PC-3 (cell line): ENCODE measurements around the gene PEPD. TPM values are rescaled to one million over a fixed set of nuclear protein-coding genes. Genes with fewer than 3 reads are reported as not detected.

Experiments used
- ATAC-seq: fragments of 200-7000 bp; cut with Tn5 transposase; 2 replicates; pipeline ENCODE4 v1.9.1; 2020; ENCODE audit warnings: mild to moderate bottlenecking, moderate library complexity
- BruUV-seq: library from RNA; stranded (reverse); fragments of 400-500 nt; replicated peaks from 2 replicates; lab custom pipeline; 2021; lab: Mats Ljungman, UMichigan
- CTCF ChIA-PET: fragments of 300-600 bp; sonication (Branson Sonifier 250); formaldehyde crosslinking; loops from one replicate; lab custom pipeline; 2022; ENCODE audit warnings: antibody characterized with exemption; lab: Charles Lee
- POLR2A ChIA-PET: fragments of 300-600 bp; sonication (Branson Sonifier 250); formaldehyde crosslinking; loops from one replicate; lab custom pipeline; 2022; ENCODE audit warnings: antibody characterized with exemption; ENCODE audit not compliant: unreplicated experiment; lab: Charles Lee
- DNase-seq: peaks from one replicate; pipeline ENCODE4 v3.0.0-alpha.2; 2015
- H2AFZ ChIP-seq: fragments of 300-600 bp; sonication (generic); 2 replicates; pipeline ENCODE4 v1.6.0; 2016; ENCODE audit warnings: antibody characterized with exemption, low read length
- H3F3A ChIP-seq: fragments of 300-600 bp; sonication (generic); one replicate; pipeline ENCODE4 v1.6.0; 2017; ENCODE audit warnings: antibody characterized with exemption, low read length, control low read depth, mild to moderate bottlenecking; ENCODE audit not compliant: unreplicated experiment
- H3K27ac ChIP-seq: fragments of 300-600 bp; sonication (generic); 2 replicates; pipeline ENCODE4 v1.5.1; 2016; ENCODE audit warnings: mild to moderate bottlenecking, low read length
- H3K27me3 ChIP-seq: fragments of 300-600 bp; sonication (generic); 2 replicates; pipeline ENCODE4 v1.6.1; 2016; ENCODE audit warnings: low read length, mixed read lengths
- H3K36me3 ChIP-seq: fragments of 300-600 bp; sonication (generic); 2 replicates; pipeline ENCODE4 v1.6.1; 2016; ENCODE audit warnings: low read depth, mixed run types, low read length, mixed read lengths
- H3K4me1 ChIP-seq: fragments of 300-600 bp; sonication (generic); 2 replicates; pipeline ENCODE4 v1.5.1; 2016; ENCODE audit warnings: low read length; ENCODE audit not compliant: insufficient read depth
- H3K4me2 ChIP-seq: fragments of 300-600 bp; sonication (generic); 2 replicates; pipeline ENCODE4 v1.6.0; 2016; ENCODE audit warnings: low read length
- H3K4me3 ChIP-seq: fragments of 300-600 bp; sonication (generic); 2 replicates; pipeline ENCODE4 v1.5.1; 2016; ENCODE audit warnings: mild to moderate bottlenecking, low read length, mixed read lengths
- H3K79me2 ChIP-seq: fragments of 300-600 bp; sonication (generic); 2 replicates; pipeline ENCODE4 v1.6.1; 2017; ENCODE audit warnings: low read length, mixed read lengths
- H3K9ac ChIP-seq: fragments of 300-600 bp; sonication (generic); 2 replicates; pipeline ENCODE4 v1.6.0; 2016; ENCODE audit warnings: mild to moderate bottlenecking, low read length
- H3K9me2 ChIP-seq: fragments of 300-600 bp; sonication (generic); replicated peaks from 2 replicates; pipeline ENCODE4 v1.6.1; 2016; ENCODE audit warnings: mixed run types, low read length, mixed read lengths
- H3K9me3 ChIP-seq: fragments of 300-600 bp; sonication (generic); 2 replicates; pipeline ENCODE4 v1.6.1; 2016; ENCODE audit warnings: low read length, mixed read lengths
- H4K20me1 ChIP-seq: fragments of 300-600 bp; sonication (generic); 2 replicates; pipeline ENCODE4 v1.6.1; 2016; ENCODE audit warnings: low read length, mixed read lengths
- EZH2 ChIP-seq: fragments of 300-600 bp; sonication (generic); IDR thresholded peaks from one replicate; pipeline ENCODE4 v1.6.1; 2017; ENCODE audit warnings: antibody characterized with exemption, mild to moderate bottlenecking, low read length; ENCODE audit not compliant: unreplicated experiment
- EZH2phosphoT487 ChIP-seq: fragments of 300-600 bp; sonication (generic); IDR thresholded peaks from 2 replicates; pipeline ENCODE4 v1.6.1; 2018; ENCODE audit warnings: mild to moderate bottlenecking, antibody characterized with exemption, low read length, borderline replicate concordance
- intact Hi-C: fragments of 100-400 bp; cut with micrococcal nuclease; formaldehyde crosslinking; loops from 2 replicates; pipeline ENCODE4 v1.9.0; 2023
- total RNA-seq: library from RNA; depleted of rRNA; stranded (reverse); fragments of >200 nt; gene quantifications from 2 replicates; pipeline ENCODE4 v1.2.3, GENCODE V29; 2014
- TF ChIP-seq, protein P1 (sequence below): fragments of 300-600 bp; sonication (generic); conservative IDR thresholded peaks from 2 replicates; pipeline ENCODE4 v1.5.1; 2017; ENCODE audit warnings: antibody characterized with exemption, low read depth, mild to moderate bottlenecking, low read length

The PEPD gene
- total RNA-seq, 1 experiment from 2014 or later: 53.4 TPM

GRCh38 chr19:33535226-33535625, 13.6 kb upstream of the PEPD start:
- no peaks in the 10 kb centered on the region for H4K20me1 ChIP-seq
- no TSS peak for BruUV-seq
- H3K4me2 ChIP-seq: no peak overlapping the region
- H3K27ac ChIP-seq: no peak overlapping the region
- no peaks in the 10 kb centered on the region for H3K9me3 ChIP-seq
- H3K79me2 ChIP-seq: no peaks in the 10 kb centered on the region
- no peak overlapping the region for H3K9ac ChIP-seq
- H3K9me2 ChIP-seq: no peaks in the 10 kb centered on the region
- H3K4me3 ChIP-seq: no peak overlapping the region
- H3K36me3 ChIP-seq: no peaks in the 10 kb centered on the region
- ATAC-seq (no peak), DNase-seq (no peak)
- CTCF ChIA-PET: no interaction called here
- H3F3A ChIP-seq: no peaks in the 10 kb centered on the region
- H3K4me1 ChIP-seq: no peaks in the 10 kb centered on the region
- H3K27me3 ChIP-seq: 0 out of 2 replicates have a peak, but pooled peaks cover 3% of the 10 kb centered on the region
- POLR2A ChIA-PET: no interaction called here
- TF ChIP-seq EZH2phosphoT487 (no peak), EZH2 (no peak)
- TF ChIP-seq, protein P1, sequence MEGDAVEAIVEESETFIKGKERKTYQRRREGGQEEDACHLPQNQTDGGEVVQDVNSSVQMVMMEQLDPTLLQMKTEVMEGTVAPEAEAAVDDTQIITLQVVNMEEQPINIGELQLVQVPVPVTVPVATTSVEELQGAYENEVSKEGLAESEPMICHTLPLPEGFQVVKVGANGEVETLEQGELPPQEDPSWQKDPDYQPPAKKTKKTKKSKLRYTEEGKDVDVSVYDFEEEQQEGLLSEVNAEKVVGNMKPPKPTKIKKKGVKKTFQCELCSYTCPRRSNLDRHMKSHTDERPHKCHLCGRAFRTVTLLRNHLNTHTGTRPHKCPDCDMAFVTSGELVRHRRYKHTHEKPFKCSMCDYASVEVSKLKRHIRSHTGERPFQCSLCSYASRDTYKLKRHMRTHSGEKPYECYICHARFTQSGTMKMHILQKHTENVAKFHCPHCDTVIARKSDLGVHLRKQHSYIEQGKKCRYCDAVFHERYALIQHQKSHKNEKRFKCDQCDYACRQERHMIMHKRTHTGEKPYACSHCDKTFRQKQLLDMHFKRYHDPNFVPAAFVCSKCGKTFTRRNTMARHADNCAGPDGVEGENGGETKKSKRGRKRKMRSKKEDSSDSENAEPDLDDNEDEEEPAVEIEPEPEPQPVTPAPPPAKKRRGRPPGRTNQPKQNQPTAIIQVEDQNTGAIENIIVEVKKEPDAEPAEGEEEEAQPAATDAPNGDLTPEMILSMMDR: no peak
- intact Hi-C loops: no loop called here
- H2AFZ ChIP-seq: no peak overlapping the region

- Histone ChIP-seq H3K27ac (no peak overlapping the region), H3K9me3 (no peaks in the 10 kb centered on the region), H3K36me3 (no peaks in the 10 kb centered on the region), H3F3A (no peaks in the 10 kb centered on the region), H3K9me2 (no peaks in the 10 kb centered on the region), H2AFZ (no peak overlapping the region), H3K9ac (no peak overlapping the region), H3K4me3 (no peak overlapping the region), H3K79me2 (no peaks in the 10 kb centered on the region), H3K4me2 (no peak overlapping the region), H3K27me3 (0 out of 2 replicates have a peak, but pooled peaks cover 3% of the 10 kb centered on the region), H4K20me1 (no peaks in the 10 kb centered on the region), H3K4me1 (no peaks in the 10 kb centered on the region)
- no TSS peak for BruUV-seq
- CTCF ChIA-PET: no interaction called here
- ATAC-seq: no peak
- TF ChIP-seq EZH2phosphoT487 (no peak), EZH2 (no peak)
- TF ChIP-seq, protein P1: no peak
- intact Hi-C loops: no loop called here
- DNase-seq: no peak
- POLR2A ChIA-PET: no interaction called here
These were observed 11.4 kb upstream of the PEPD start for GRCh38 chr19:33532859-33533460.

- ATAC-seq: no peak
- ChIA-PET CTCF (no interaction called here), POLR2A (no interaction called here)
- H3K36me3 ChIP-seq: no peaks in the 10 kb centered on the region
- H3K9me2 ChIP-seq: no peaks in the 10 kb centered on the region
- H4K20me1 ChIP-seq: no peaks in the 10 kb centered on the region
- peaks cover 6% of the 10 kb centered on the region; the same call in 1 of the 2 replicates for H3K27me3 ChIP-seq
- no peak for TF ChIP-seq EZH2
- no peaks in the 10 kb centered on the region for H3K9me3 ChIP-seq
- no peak overlapping the region for H3K4me2 ChIP-seq
- no TSS peak for BruUV-seq
- no peaks in the 10 kb centered on the region for H3K79me2 ChIP-seq
- DNase-seq: no peak
- H3K4me3 ChIP-seq: no peak overlapping the region
- H3F3A ChIP-seq: no peaks in the 10 kb centered on the region
- no peak overlapping the region for H2AFZ ChIP-seq
- H3K4me1 ChIP-seq: no peaks in the 10 kb centered on the region
- H3K9ac ChIP-seq: no peak overlapping the region
- H3K27ac ChIP-seq: no peak overlapping the region
- intact Hi-C loops: no loop called here
These were observed 9.3 kb upstream of the PEPD start for GRCh38 chr19:33530842-33531241.
